HG02981 (cell line): ENCODE data around the gene CENPP.

ENCODE experiments used
- ATAC-seq: cut with Tn5 transposase; IDR thresholded peaks from one replicate; pipeline ENCODE4 v1.9.1; 2021; ENCODE audit warnings: mild to moderate bottlenecking, moderate library complexity; ENCODE audit not compliant: unreplicated experiment

CENPP gene

GRCh38 chr9:92668746-92669526 lies 343.2 kb downstream of the CENPP start:
- ATAC-seq: no peak

GRCh38 chr9:92669527-92669889 lies 343.8 kb downstream of the CENPP start:
- ATAC-seq: no peak
